HepG2 (cell line): ENCODE results near the gene SPECC1L. TPM values are rescaled to one million over a fixed set of nuclear protein-coding genes. Genes with fewer than 3 reads are reported as not detected.

ENCODE experiments used
- ATAC-seq: fragments of 200-7000 bp; cut with Tn5 transposase; 3 replicates; pipeline ENCODE4 v1.9.1; 2020; ENCODE audit warnings: mild to moderate bottlenecking, moderate library complexity
- BruUV-seq: library from RNA; stranded (reverse); fragments of 400-500 nt; replicated peaks from 2 replicates; lab custom pipeline; 2021; lab: Mats Ljungman, UMichigan
- CTCF ChIA-PET: fragments of 300-600 bp; formaldehyde crosslinking; extraction: SDS; loops from one replicate; lab custom pipeline; 2021; ENCODE audit warnings: low total read pairs, inconsistent platforms, low intra/inter-chr PET ratio; lab: Yijun Ruan, JAX
- POLR2A ChIA-PET: fragments of 350-600 bp; sonication (Branson Sonifier 250); formaldehyde crosslinking; loops from one replicate; lab custom pipeline; 2020; ENCODE audit warnings: antibody characterized with exemption, inconsistent platforms; lab: Yijun Ruan, JAX
- DNase-seq: peaks from one replicate; pipeline ENCODE4 v3.0.0-alpha.2; 2015; ENCODE audit warnings: low spot score
- FAIRE-seq: peaks from 3 replicates; lab custom pipeline; 2011; peaks lifted over from hg19 to GRCh38; lab: Jason Lieb, UNC
- H2AFZ ChIP-seq: one replicate; pipeline ENCODE4 v1.6.1; 2011; ENCODE audit warnings: low read length, inconsistent platforms
- H3K27ac ChIP-seq: fragments of 300-600 bp; 3 replicates; pipeline ENCODE4 v1.8.0; 2011; ENCODE audit warnings: mixed run types, mild to moderate bottlenecking, mixed read lengths, low read length, inconsistent platforms; ENCODE audit not compliant: insufficient read depth; ENCODE audit errors: extremely low read length
- H3K27me3 ChIP-seq, 2 experiments: fragments of 200-600 bp in 1 of 2; 2 replicates in 1 of 2; 3 replicates in 1 of 2; pipeline versions ENCODE4 v1.6.0 to v1.8.0; 2011; ENCODE audit warnings: low read length in 2 of 2, mild to moderate bottlenecking in 2 of 2, moderate library complexity in 2 of 2, inconsistent platforms in 1 of 2; ENCODE audit not compliant: insufficient read depth in 2 of 2, control insufficient read depth in 1 of 2
- H3K36me3 ChIP-seq, 2 experiments: fragments of 200-600 bp in 1 of 2; replicated peaks in 1 of 2; 2 replicates in 1 of 2; 3 replicates in 1 of 2; pipeline versions ENCODE4 v1.5.1 to v1.8.0; 2011; ENCODE audit warnings: low read length in 2 of 2, inconsistent platforms in 1 of 2; ENCODE audit not compliant: insufficient read depth in 2 of 2, control insufficient read depth in 1 of 2
- H3K4me1 ChIP-seq: 2 replicates; pipeline ENCODE4 v1.5.1; 2012; ENCODE audit warnings: low read length, inconsistent platforms; ENCODE audit not compliant: insufficient read depth
- H3K4me2 ChIP-seq: 2 replicates; pipeline ENCODE4 v1.6.0; 2011; ENCODE audit warnings: low read depth, low read length, inconsistent platforms
- H3K4me3 ChIP-seq, 3 experiments: fragments of 200-600 bp in 1 of 3; sonication (generic), shearing (Covaris generic) in 1 of 3; replicated peaks in 1 of 3; 2 replicates each; pipeline ENCODE4 v1.5.1; 2011 to 2016; ENCODE audit warnings: low read length in 3 of 3, inconsistent platforms in 2 of 3, low read depth in 2 of 3, mild to moderate bottlenecking in 2 of 3, control low read depth in 1 of 3, mixed read lengths in 1 of 3; ENCODE audit not compliant: insufficient read depth in 1 of 3
- H3K79me2 ChIP-seq: one replicate; pipeline ENCODE4 v1.6.1; 2011; ENCODE audit warnings: low read length, inconsistent platforms; ENCODE audit not compliant: insufficient read depth
- H3K9ac ChIP-seq: 2 replicates; pipeline ENCODE4 v1.6.0; 2011; ENCODE audit warnings: mild to moderate bottlenecking, low read depth, low read length, inconsistent platforms; ENCODE audit not compliant: insufficient read depth
- H3K9me3 ChIP-seq: 2 replicates; pipeline ENCODE4 v1.5.1; 2012; ENCODE audit warnings: mild to moderate bottlenecking, low read length
- H4K20me1 ChIP-seq: 2 replicates; pipeline ENCODE4 v1.6.0; 2011; ENCODE audit warnings: inconsistent platforms, mild to moderate bottlenecking, low read length, moderate library complexity; ENCODE audit not compliant: insufficient read depth
- ATF3 ChIP-seq: sonication (generic); formaldehyde crosslinking; IDR thresholded peaks from 2 replicates; pipeline ENCODE4 v1.4.0; 2020; ENCODE audit warnings: missing genetic modification reagents
- HNRNPK ChIP-seq: fragments of 200-400 bp; formaldehyde crosslinking; IDR thresholded peaks from 2 replicates; pipeline ENCODE4 v1.6.1; 2018; ENCODE audit warnings: low read length, low read depth, moderate library complexity, mild to moderate bottlenecking; ENCODE audit not compliant: poor library complexity, severe bottlenecking
- RBM22 ChIP-seq: fragments of 200-400 bp; formaldehyde crosslinking; optimal IDR thresholded peaks from 2 replicates; pipeline ENCODE3; 2017; ENCODE audit warnings: mild to moderate bottlenecking, low read length, moderate library complexity
- SMARCE1 ChIP-seq: fragments of 450-650 bp; IDR thresholded peaks from 2 replicates; pipeline ENCODE4 v1.6.1; 2017; ENCODE audit warnings: borderline replicate concordance
- SRSF9 ChIP-seq: fragments of 200-400 bp; formaldehyde crosslinking; IDR thresholded peaks from 2 replicates; pipeline ENCODE4 v1.6.1; 2018; ENCODE audit warnings: borderline replicate concordance, mild to moderate bottlenecking, low read depth, low read length; ENCODE audit not compliant: insufficient read depth, poor library complexity, severe bottlenecking
- TFDP2 ChIP-seq: sonication (generic); formaldehyde crosslinking; IDR thresholded peaks from 2 replicates; pipeline ENCODE4 v1.4.0; 2020; ENCODE audit warnings: missing genetic modification reagents
- ZFP37 ChIP-seq: sonication (generic); formaldehyde crosslinking; IDR thresholded peaks from 2 replicates; pipeline ENCODE4 v1.4.0; 2020; ENCODE audit warnings: missing genetic modification reagents, borderline replicate concordance
- ZNF670 ChIP-seq: sonication (generic); formaldehyde crosslinking; IDR thresholded peaks from 2 replicates; pipeline ENCODE4 v1.8.0; 2022; ENCODE audit warnings: mild to moderate bottlenecking, missing genetic modification reagents, borderline replicate concordance
- ZNF878 ChIP-seq: sonication (generic); formaldehyde crosslinking; IDR thresholded peaks from 2 replicates; pipeline ENCODE4 v1.8.1; 2023; ENCODE audit warnings: mild to moderate bottlenecking, missing genetic modification reagents, moderate library complexity
- ZSCAN12 ChIP-seq: sonication (generic); formaldehyde crosslinking; IDR thresholded peaks from 2 replicates; pipeline ENCODE4 v1.9.0; 2021; ENCODE audit warnings: mild to moderate bottlenecking, missing genetic modification reagents
- WGBS: methylation state at CpG from one replicate; pipeline ENCODE4 v1.1.6; 2017; ENCODE audit warnings: low lambda C conversion rate; 5-methylcytosine and 5-hydroxymethylcytosine counted together
- in situ Hi-C: cut with HindIII; loops from 2 replicates; pipeline ENCODE4 v1.10.0; 2017; ENCODE audit warnings: low pct_unique_long_range_greater_than_20kb; ENCODE audit not compliant: extremely low pct_ligation_motif_present
- intact Hi-C: fragments of 100-400 bp; cut with micrococcal nuclease; formaldehyde crosslinking; loops from one replicate; pipeline ENCODE4 v1.10.0; 2022; ENCODE audit not compliant: unreplicated experiment
- polyA plus RNA-seq, 8 experiments: library from polyadenylated mRNA; depleted of rRNA in 3 of 8; stranded (reverse) in 7 of 8; unstranded in 1 of 8; fragments of >200 nt; fragmentation: Illumina TruSeq in 4 of 8; extraction: Trizol in 4 of 8; gene quantifications; 2 replicates each; pipeline versions ENCODE4 v1.2.1 to v1.2.3, GENCODE V29; 2011 to 2016; ENCODE audit warnings: low read depth in 4 of 8, missing spikeins in 1 of 8, mixed read lengths in 1 of 8; ENCODE audit not compliant: insufficient read depth in 1 of 8
- total RNA-seq, 5 experiments: library from RNA; depleted of rRNA; stranded (reverse); fragments of >200 nt; fragmentation: Illumina TruSeq; extraction: Trizol; gene quantifications; 2 replicates each; pipeline ENCODE4 v1.2.3, GENCODE V29; 2016; ENCODE audit warnings: low read depth in 1 of 5

Gene SPECC1L
- total and polyA plus RNA-seq, 2 of the 13 experiments (the other 11 are each of a cell fraction or from before 2014, with no cell fraction given) = 14.1 to 30.3 TPM

- H3K4me3 ChIP-seq = no peak overlapping the region
- no peak for FAIRE-seq
- H3K36me3 ChIP-seq = no peaks in the 10 kb centered on the region
- ATAC-seq = no peak
- ChIA-PET POLR2A (interaction anchor here (1.0 kb wide), 1 partner anchor 10 kb away, joined by 4 read pairs; no protein-coding TSS in a partner anchor), CTCF (no interaction called here)
- 82% methylated on average over 1 of the region's 1 CpG for WGBS
- H3K27ac ChIP-seq = no peak overlapping the region
- in situ Hi-C loops = no loop called here
- H4K20me1 ChIP-seq = no peaks in the 10 kb centered on the region
- H2AFZ ChIP-seq = no peak overlapping the region
- H3K79me2 ChIP-seq = no peaks in the 10 kb centered on the region
- TF ChIP-seq SMARCE1 (no peak), RBM22 (no peak), ATF3 (CRISPR knock-in tag) (no peak), SRSF9 (no peak), ZNF670 (CRISPR knock-in tag) (no peak), ZFP37 (CRISPR knock-in tag) (no peak), TFDP2 (CRISPR knock-in tag) (no peak), ZNF878 (CRISPR knock-in tag) (no peak), ZSCAN12 (no peak), HNRNPK (no peak)
- peaks cover 0 to 3% of the 10 kb centered on the region in 2 experiments; a peak in 2 of 5 replicates for H3K27me3 ChIP-seq
- BruUV-seq = no TSS peak
- no peaks in the 10 kb centered on the region for H3K9me3 ChIP-seq
- H3K9ac ChIP-seq = no peak overlapping the region
- peaks cover 29% of the 10 kb centered on the region for H3K4me1 ChIP-seq
- DNase-seq = no peak
- intact Hi-C loops = no loop called here
- H3K4me2 ChIP-seq = no peak overlapping the region
Observed at GRCh38 chr22:24450610-24451009, 180.0 kb downstream of the SPECC1L start.
